ENCODE results near the gene CCDC97.

GRCh38 chr19:41265395-41266153, 44.4 kb upstream of the CCDC97 start:
- TF ChIP-seq, protein P1, sequence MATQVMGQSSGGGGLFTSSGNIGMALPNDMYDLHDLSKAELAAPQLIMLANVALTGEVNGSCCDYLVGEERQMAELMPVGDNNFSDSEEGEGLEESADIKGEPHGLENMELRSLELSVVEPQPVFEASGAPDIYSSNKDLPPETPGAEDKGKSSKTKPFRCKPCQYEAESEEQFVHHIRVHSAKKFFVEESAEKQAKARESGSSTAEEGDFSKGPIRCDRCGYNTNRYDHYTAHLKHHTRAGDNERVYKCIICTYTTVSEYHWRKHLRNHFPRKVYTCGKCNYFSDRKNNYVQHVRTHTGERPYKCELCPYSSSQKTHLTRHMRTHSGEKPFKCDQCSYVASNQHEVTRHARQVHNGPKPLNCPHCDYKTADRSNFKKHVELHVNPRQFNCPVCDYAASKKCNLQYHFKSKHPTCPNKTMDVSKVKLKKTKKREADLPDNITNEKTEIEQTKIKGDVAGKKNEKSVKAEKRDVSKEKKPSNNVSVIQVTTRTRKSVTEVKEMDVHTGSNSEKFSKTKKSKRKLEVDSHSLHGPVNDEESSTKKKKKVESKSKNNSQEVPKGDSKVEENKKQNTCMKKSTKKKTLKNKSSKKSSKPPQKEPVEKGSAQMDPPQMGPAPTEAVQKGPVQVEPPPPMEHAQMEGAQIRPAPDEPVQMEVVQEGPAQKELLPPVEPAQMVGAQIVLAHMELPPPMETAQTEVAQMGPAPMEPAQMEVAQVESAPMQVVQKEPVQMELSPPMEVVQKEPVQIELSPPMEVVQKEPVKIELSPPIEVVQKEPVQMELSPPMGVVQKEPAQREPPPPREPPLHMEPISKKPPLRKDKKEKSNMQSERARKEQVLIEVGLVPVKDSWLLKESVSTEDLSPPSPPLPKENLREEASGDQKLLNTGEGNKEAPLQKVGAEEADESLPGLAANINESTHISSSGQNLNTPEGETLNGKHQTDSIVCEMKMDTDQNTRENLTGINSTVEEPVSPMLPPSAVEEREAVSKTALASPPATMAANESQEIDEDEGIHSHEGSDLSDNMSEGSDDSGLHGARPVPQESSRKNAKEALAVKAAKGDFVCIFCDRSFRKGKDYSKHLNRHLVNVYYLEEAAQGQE (IDR thresholded peaks at IDR 0.05; ENCODE audit: low read depth, low read length) = no peak
- TF ChIP-seq CHD2 (IDR thresholded peaks at IDR 0.05; ENCODE audit: low read length, partially characterized antibody) = no peak
- no peak for TF ChIP-seq ZBTB33 (IDR thresholded peaks at IDR 0.05; ENCODE audit: borderline replicate concordance, low read depth)
- TF ChIP-seq CTCF (IDR thresholded peaks at IDR 0.05) = no peak
- no peak for TF ChIP-seq MAX (IDR thresholded peaks at IDR 0.05; ENCODE audit: low read depth)

All from SK-N-SH (cell line).